Measurements from ENCODE around the gene LHFPL5. TPM values are rescaled to one million over a fixed set of nuclear protein-coding genes. Genes with fewer than 3 reads are reported as not detected.

LHFPL5 gene
- total and polyA plus RNA-seq, 2 of the 13 experiments (the other 11 are each of a cell fraction or from before 2014, with no cell fraction given), result 0.03 TPM; not detected in 1

- Histone ChIP-seq H3K9ac (ENCODE audit: insufficient read depth, low read depth, low read length) (no peak overlapping the region), H4K20me1 (ENCODE audit: insufficient read depth, low read length) (no peaks in the 10 kb centered on the region), H3K4me1 (ENCODE audit: insufficient read depth, low read length) (no peaks in the 10 kb centered on the region), H3K36me3 (replicated peaks in 1 of 2; ENCODE audit: control insufficient read depth in 1 of 2, insufficient read depth in 2 of 2, low read length in 2 of 2) (peaks cover 44 to 94% of the 10 kb centered on the region in 2 experiments), H2AFZ (ENCODE audit: low read length) (no peak overlapping the region), H3K79me2 (ENCODE audit: insufficient read depth, low read length) (no peaks in the 10 kb centered on the region), H3K27ac (ENCODE audit: extremely low read length, insufficient read depth, low read length) (no peak overlapping the region), H3K4me2 (ENCODE audit: low read depth, low read length) (no peak overlapping the region), H3K27me3 (ENCODE audit: control insufficient read depth in 1 of 2, insufficient read depth in 2 of 2, low read length in 2 of 2) (no peaks in the 10 kb centered on the region), H3K9me3 (ENCODE audit: low read length) (no peaks in the 10 kb centered on the region), H3K4me3 (replicated peaks in 1 of 3; ENCODE audit: insufficient read depth in 1 of 3, low read depth in 2 of 3, low read length in 3 of 3) (no peak overlapping the region)
- ATAC-seq (no peak), FAIRE-seq (no peak), DNase-seq (ENCODE audit: low spot score) (no peak)
- 91% methylated on average over 1 of the region's 1 CpG for WGBS (ENCODE audit: low lambda C conversion rate)
- CTCF ChIA-PET (ENCODE audit: low intra/inter-chr PET ratio, low total read pairs), result no interaction called here
- no peak for TF ChIP-seq GLI4 (CRISPR knock-in tag; IDR thresholded peaks at IDR 0.05; ENCODE audit: borderline replicate concordance)
- no peak for TF ChIP-seq HDAC1 (CRISPR knock-in tag; IDR thresholded peaks at IDR 0.05)
- no peak for TF ChIP-seq CEBPB (IDR thresholded peaks at IDR 0.05; ENCODE audit: borderline replicate concordance, low read depth, low read length)
- no peak for TF ChIP-seq KDM4B (CRISPR knock-in tag; IDR thresholded peaks at IDR 0.05)
- TF ChIP-seq ZNF556 (CRISPR knock-in tag; IDR thresholded peaks at IDR 0.05; ENCODE audit: borderline replicate concordance), result no peak
- no peak for TF ChIP-seq ASH2L (IDR thresholded peaks at IDR 0.05; ENCODE audit: insufficient read length, low read depth, low read length)
- TF ChIP-seq PAX8 (CRISPR knock-in tag; IDR thresholded peaks at IDR 0.05; ENCODE audit: borderline replicate concordance), result no peak
- no peak for TF ChIP-seq PCBP1 (IDR thresholded peaks at IDR 0.05; ENCODE audit: borderline replicate concordance, low read depth, low read length)
- no peak for TF ChIP-seq ADNP (CRISPR knock-in tag; IDR thresholded peaks at IDR 0.05)
- BruUV-seq (replicated peaks), result no TSS peak
- POLR2A ChIA-PET, result no interaction called here
- in situ Hi-C loops (cut with HindIII; ENCODE audit: extremely low pct_ligation_motif_present, low pct_unique_long_range_greater_than_20kb) (no loop called here), intact Hi-C loops (cut with micrococcal nuclease; ENCODE audit: unreplicated experiment) (no loop called here)
Measured at GRCh38 chr6:35856250-35856649, 51.1 kb downstream of the LHFPL5 start.

- Histone ChIP-seq H3K79me2 (ENCODE audit: insufficient read depth, low read length) (no peaks in the 10 kb centered on the region), H3K27me3 (ENCODE audit: control insufficient read depth in 1 of 2, insufficient read depth in 2 of 2, low read length in 2 of 2) (no peaks in the 10 kb centered on the region), H3K4me3 (replicated peaks in 1 of 3; ENCODE audit: insufficient read depth in 1 of 3, low read depth in 2 of 3, low read length in 3 of 3) (no peak overlapping the region), H3K27ac (ENCODE audit: extremely low read length, insufficient read depth, low read length) (no peak overlapping the region), H3K36me3 (replicated peaks in 1 of 2; ENCODE audit: control insufficient read depth in 1 of 2, insufficient read depth in 2 of 2, low read length in 2 of 2) (peaks cover 45 to 96% of the 10 kb centered on the region in 2 experiments), H3K9me3 (ENCODE audit: low read length) (no peaks in the 10 kb centered on the region), H3K9ac (ENCODE audit: insufficient read depth, low read depth, low read length) (no peak overlapping the region), H2AFZ (ENCODE audit: low read length) (no peak overlapping the region), H3K4me1 (ENCODE audit: insufficient read depth, low read length) (no peaks in the 10 kb centered on the region), H4K20me1 (ENCODE audit: insufficient read depth, low read length) (no peaks in the 10 kb centered on the region), H3K4me2 (ENCODE audit: low read depth, low read length) (no peak overlapping the region)
- DNase-seq (ENCODE audit: low spot score) (no peak), FAIRE-seq (no peak), ATAC-seq (no peak)
- BruUV-seq (replicated peaks), result no TSS peak
- TF ChIP-seq TBP (CRISPR knock-in tag; IDR thresholded peaks at IDR 0.05), result no peak
- TF ChIP-seq XRCC5 (optimal IDR thresholded peaks at IDR 0.05; ENCODE audit: low read length), result no peak
- TF ChIP-seq ARNT2 (CRISPR knock-in tag; IDR thresholded peaks at IDR 0.05; ENCODE audit: low read depth), result no peak
- no peak for TF ChIP-seq ZBTB25 (CRISPR knock-in tag; IDR thresholded peaks at IDR 0.05)
- TF ChIP-seq NPAS2 (CRISPR knock-in tag; IDR thresholded peaks at IDR 0.05; ENCODE audit: borderline replicate concordance), result no peak
- TF ChIP-seq, protein P1, sequence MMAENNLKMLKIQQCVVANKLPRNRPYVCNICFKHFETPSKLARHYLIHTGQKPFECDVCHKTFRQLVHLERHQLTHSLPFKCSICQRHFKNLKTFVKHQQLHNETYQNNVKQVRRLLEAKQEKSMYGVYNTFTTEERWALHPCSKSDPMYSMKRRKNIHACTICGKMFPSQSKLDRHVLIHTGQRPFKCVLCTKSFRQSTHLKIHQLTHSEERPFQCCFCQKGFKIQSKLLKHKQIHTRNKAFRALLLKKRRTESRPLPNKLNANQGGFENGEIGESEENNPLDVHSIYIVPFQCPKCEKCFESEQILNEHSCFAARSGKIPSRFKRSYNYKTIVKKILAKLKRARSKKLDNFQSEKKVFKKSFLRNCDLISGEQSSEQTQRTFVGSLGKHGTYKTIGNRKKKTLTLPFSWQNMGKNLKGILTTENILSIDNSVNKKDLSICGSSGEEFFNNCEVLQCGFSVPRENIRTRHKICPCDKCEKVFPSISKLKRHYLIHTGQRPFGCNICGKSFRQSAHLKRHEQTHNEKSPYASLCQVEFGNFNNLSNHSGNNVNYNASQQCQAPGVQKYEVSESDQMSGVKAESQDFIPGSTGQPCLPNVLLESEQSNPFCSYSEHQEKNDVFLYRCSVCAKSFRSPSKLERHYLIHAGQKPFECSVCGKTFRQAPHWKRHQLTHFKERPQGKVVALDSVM (CRISPR knock-in tag; IDR thresholded peaks at IDR 0.05), result no peak
- no peak for TF ChIP-seq SRSF4 (IDR thresholded peaks at IDR 0.05; ENCODE audit: low read depth, low read length, poor library complexity, severe bottlenecking)
- no peak for TF ChIP-seq ONECUT2 (CRISPR knock-in tag; IDR thresholded peaks at IDR 0.05)
- ChIA-PET POLR2A (no interaction called here), CTCF (ENCODE audit: low intra/inter-chr PET ratio, low total read pairs) (no interaction called here)
- in situ Hi-C loops (cut with HindIII; ENCODE audit: extremely low pct_ligation_motif_present, low pct_unique_long_range_greater_than_20kb) (no loop called here), intact Hi-C loops (cut with micrococcal nuclease; ENCODE audit: unreplicated experiment) (no loop called here)
Measured at GRCh38 chr6:35857853-35858252, 52.7 kb downstream of the LHFPL5 start.
